ENCODE measurements around the gene COBL.

The COBL gene

GRCh38 chr7:51259766-51260165 is 56.8 kb downstream of the COBL start:
- TF ChIP-seq CEBPB (IDR thresholded peaks at IDR 0.05) (no peak), CREB1 (IDR thresholded peaks at IDR 0.05; ENCODE audit: low read depth) (no peak), TCF12 (IDR thresholded peaks at IDR 0.05; ENCODE audit: low read depth) (no peak), REST (IDR thresholded peaks at IDR 0.05; ENCODE audit: low read depth) (no peak), FOXM1 (IDR thresholded peaks at IDR 0.05; ENCODE audit: borderline replicate concordance, low read depth) (no peak), RAD21 (IDR thresholded peaks at IDR 0.05; ENCODE audit: low read depth) (no peak), USF1 (IDR thresholded peaks at IDR 0.05) (no peak), TAF1 (IDR thresholded peaks at IDR 0.05; ENCODE audit: low read depth) (no peak), YY1 (IDR thresholded peaks at IDR 0.05; ENCODE audit: low read depth) (no peak), EGR1 (IDR thresholded peaks at IDR 0.05) (no peak), TEAD4 (IDR thresholded peaks at IDR 0.05) (no peak), NFIC (IDR thresholded peaks at IDR 0.05) (no peak), EP300 (IDR thresholded peaks at IDR 0.05; ENCODE audit: borderline replicate concordance) (no peak), ZBTB7A (IDR thresholded peaks at IDR 0.05; ENCODE audit: low read depth) (no peak), MAX (IDR thresholded peaks at IDR 0.05) (no peak)

GRCh38 chr7:51256916-51257315 is 59.7 kb downstream of the COBL start:
- TF ChIP-seq USF1 (IDR thresholded peaks at IDR 0.05) (no peak), YY1 (IDR thresholded peaks at IDR 0.05; ENCODE audit: low read depth) (no peak), RAD21 (IDR thresholded peaks at IDR 0.05; ENCODE audit: low read depth) (no peak)

- TF ChIP-seq FOXM1 (IDR thresholded peaks at IDR 0.05; ENCODE audit: borderline replicate concordance, low read depth) (no peak), REST (IDR thresholded peaks at IDR 0.05; ENCODE audit: low read depth) (no peak), USF1 (IDR thresholded peaks at IDR 0.05) (peak; percentile 32; the same call in 1 of the 2 replicates)
Measured at GRCh38 chr7:51256209-51256781, 60.3 kb downstream of the COBL start.

GRCh38 chr7:51255536-51256208 is 60.9 kb downstream of the COBL start:
- no peak for TF ChIP-seq TCF12 (IDR thresholded peaks at IDR 0.05; ENCODE audit: low read depth)

- TF ChIP-seq USF1 (IDR thresholded peaks at IDR 0.05) = no peak
- no peak for TF ChIP-seq CREB1 (IDR thresholded peaks at IDR 0.05; ENCODE audit: low read depth)
- no peak for TF ChIP-seq TAF1 (IDR thresholded peaks at IDR 0.05; ENCODE audit: low read depth)
- TF ChIP-seq EP300 (IDR thresholded peaks at IDR 0.05; ENCODE audit: borderline replicate concordance) = no peak
- TF ChIP-seq FOXM1 (IDR thresholded peaks at IDR 0.05; ENCODE audit: borderline replicate concordance, low read depth) = no peak
- TF ChIP-seq RAD21 (IDR thresholded peaks at IDR 0.05; ENCODE audit: low read depth) = no peak
- TF ChIP-seq MAX (IDR thresholded peaks at IDR 0.05) = no peak
- TF ChIP-seq TEAD4 (IDR thresholded peaks at IDR 0.05) = no peak
- TF ChIP-seq TCF12 (IDR thresholded peaks at IDR 0.05; ENCODE audit: low read depth) = no peak
- no peak for TF ChIP-seq ZBTB7A (IDR thresholded peaks at IDR 0.05; ENCODE audit: low read depth)
- TF ChIP-seq YY1 (IDR thresholded peaks at IDR 0.05; ENCODE audit: low read depth) = no peak
- TF ChIP-seq CEBPB (IDR thresholded peaks at IDR 0.05) = no peak
- TF ChIP-seq NFIC (IDR thresholded peaks at IDR 0.05) = no peak
- TF ChIP-seq EGR1 (IDR thresholded peaks at IDR 0.05) = no peak
- no peak for TF ChIP-seq REST (IDR thresholded peaks at IDR 0.05; ENCODE audit: low read depth)
Measured at GRCh38 chr7:51255036-51255435, 61.6 kb downstream of the COBL start.
